CD4-positive, alpha-beta memory T cell (primary cell): ENCODE results near the gene IFIT5. TPM values are rescaled to one million over a fixed set of nuclear protein-coding genes. Genes with fewer than 3 reads are reported as not detected.
"Not testable (repeated sequence)": the region's sequence is repeated elsewhere in the genome, so short reads cannot be mapped to it uniquely, and the experiment has no call there.

Source experiments
- CTCF ChIA-PET: fragments of 350-600 bp; sonication (Branson Sonifier 250); formaldehyde crosslinking; loops from one replicate; lab custom pipeline; 2021; ENCODE audit warnings: inconsistent platforms; ENCODE audit not compliant: partially characterized antibody; lab: Charles Lee
- POLR2A ChIA-PET: fragments of 350-600 bp; sonication (Branson Sonifier 250); formaldehyde crosslinking; loops from one replicate; lab custom pipeline; 2021; ENCODE audit not compliant: partially characterized antibody; lab: Charles Lee
- DNase-seq, 5 donors: peaks; one replicate each; pipeline versions ENCODE4 v3.0.0 to v3.0.0-alpha.2; 2020 to 2022; ENCODE audit warnings: mixed read lengths in 1 of 5
- H3K27ac ChIP-seq: one replicate; pipeline ENCODE4 v1.7.0; 2013; ENCODE audit warnings: low read depth, low read length
- H3K27me3 ChIP-seq: 2 replicates; pipeline ENCODE4 v1.7.0; 2013; ENCODE audit warnings: mild to moderate bottlenecking, low read length, moderate library complexity; ENCODE audit not compliant: insufficient read depth
- H3K36me3 ChIP-seq: 2 replicates; pipeline ENCODE4 v1.7.0; 2013; ENCODE audit warnings: mild to moderate bottlenecking, low read length, moderate library complexity; ENCODE audit not compliant: insufficient read depth
- H3K4me1 ChIP-seq: 2 replicates; pipeline ENCODE4 v1.7.0; 2013; ENCODE audit warnings: mild to moderate bottlenecking, low read length, moderate library complexity; ENCODE audit not compliant: insufficient read depth
- H3K4me3 ChIP-seq, 2 donors: one replicate each; pipeline ENCODE4 v1.7.0; 2013; ENCODE audit warnings: low read length in 2 of 2, mild to moderate bottlenecking in 1 of 2
- H3K9me3 ChIP-seq, 2 donors: one replicate each; pipeline ENCODE4 v1.7.0; 2013; ENCODE audit warnings: low read length in 2 of 2, control low read depth in 1 of 2; ENCODE audit not compliant: control insufficient read depth in 1 of 2
- H3K27ac Mint-ChIP-seq, 7 donors: one replicate each; pipeline ENCODE4 v1.8.0; 2020 to 2021; ENCODE audit warnings: mixed read lengths in 7 of 7, mild to moderate bottlenecking in 6 of 7, inconsistent platforms in 3 of 7, moderate library complexity in 3 of 7
- H3K27me3 Mint-ChIP-seq, 2 donors: one replicate each; pipeline ENCODE4 v1.8.0; 2020 to 2021; ENCODE audit warnings: mixed read lengths in 2 of 2
- H3K36me3 Mint-ChIP-seq, 2 donors: one replicate each; pipeline ENCODE4 v1.8.0; 2020 to 2021; ENCODE audit warnings: mixed read lengths in 2 of 2, inconsistent platforms in 1 of 2, mild to moderate bottlenecking in 1 of 2
- H3K4me1 Mint-ChIP-seq, 4 donors: one replicate each; pipeline ENCODE4 v1.8.0; 2020 to 2021; ENCODE audit warnings: mixed read lengths in 4 of 4, mild to moderate bottlenecking in 1 of 4
- H3K4me3 Mint-ChIP-seq, 8 donors: one replicate each; pipeline ENCODE4 v1.8.0; 2020 to 2021; ENCODE audit warnings: mixed read lengths in 8 of 8, mild to moderate bottlenecking in 7 of 8, moderate library complexity in 6 of 8, inconsistent platforms in 3 of 8
- H3K9me3 Mint-ChIP-seq, 8 donors: one replicate each; pipeline ENCODE4 v1.8.0; 2020 to 2021; ENCODE audit warnings: mixed read lengths in 8 of 8, mild to moderate bottlenecking in 5 of 8, inconsistent platforms in 3 of 8, moderate library complexity in 1 of 8
- intact Hi-C: fragments of 100-400 bp; cut with micrococcal nuclease; formaldehyde crosslinking; loops from one replicate; pipeline ENCODE4 v1.15.1; 2023
- polyA plus RNA-seq, 2 donors: library from polyadenylated mRNA; unstranded; fragments of 300-500 nt; fragmentation: Illumina TruSeq; gene quantifications; one replicate each; pipeline ENCODE4 v1.2.3, GENCODE V29; 2021
- total RNA-seq, 2 experiments: library from RNA; stranded (reverse); gene quantifications; one replicate each; pipeline ENCODE4 v1.2.3, GENCODE V29; 2021

IFIT5 gene
- total and polyA plus RNA-seq, 4 experiments from 2014 or later: 12.2 to 25.6 (median 19.1) TPM

GRCh38 chr10:89427629-89428028 is 13.3 kb downstream of the IFIT5 start:
- no peak overlapping the region for H3K4me3 Mint-ChIP-seq
- peaks cover 0 to 3% of the 10 kb centered on the region in 2 donors for H3K27me3 Mint-ChIP-seq
- peak overlapping the region in 1 of 7 donors; percentile 37 for H3K27ac Mint-ChIP-seq
- H3K9me3 ChIP-seq: no peaks in the 10 kb centered on the region
- no peaks in the 10 kb centered on the region for H3K36me3 ChIP-seq
- ChIA-PET POLR2A (no interaction called here), CTCF (interaction anchor here (0.8 to 1.3 kb wide), 3 partner anchors 9 to 137 kb away, joined by 3 read pairs; no protein-coding TSS in a partner anchor)
- DNase-seq: no peak
- H3K36me3 Mint-ChIP-seq: peaks cover 0 to 2% of the 10 kb centered on the region in 2 donors
- H3K4me1 ChIP-seq: no peaks in the 10 kb centered on the region
- intact Hi-C loops: loop anchor here (5.0 to 10.0 kb wide), 2 partner anchors 367 to 1360 kb away; no protein-coding TSS in a partner anchor
- no peak overlapping the region for H3K4me3 ChIP-seq
- no peaks in the 10 kb centered on the region for H3K9me3 Mint-ChIP-seq
- no peaks in the 10 kb centered on the region for H3K27me3 ChIP-seq
- H3K27ac ChIP-seq: no peak overlapping the region
- H3K4me1 Mint-ChIP-seq: no peaks in the 10 kb centered on the region

GRCh38 chr10:89428877-89429276 is 14.5 kb downstream of the IFIT5 start:
- H3K27ac ChIP-seq: no peak overlapping the region
- Mint-ChIP-seq H3K9me3 (no peaks in the 10 kb centered on the region), H3K27ac (no peak overlapping the region), H3K4me1 (no peaks in the 10 kb centered on the region), H3K36me3 (no peaks in the 10 kb centered on the region), H3K27me3 (peaks cover 0 to 3% of the 10 kb centered on the region in 2 donors), H3K4me3 (no peak overlapping the region)
- H3K4me3 ChIP-seq: no peak overlapping the region
- H3K36me3 ChIP-seq: no peaks in the 10 kb centered on the region
- H3K4me1 ChIP-seq: no peaks in the 10 kb centered on the region
- H3K9me3 ChIP-seq: no peaks in the 10 kb centered on the region
- DNase-seq: no peak
- CTCF ChIA-PET: interaction anchor here (0.7 to 1.3 kb wide), 3 partner anchors 11 to 526 kb away, joined by 3 to 4 read pairs (median 3); no protein-coding TSS in a partner anchor
- intact Hi-C loops: loop anchor here (5.0 to 10.0 kb wide), 2 partner anchors 366 to 1358 kb away; no protein-coding TSS in a partner anchor
- no peaks in the 10 kb centered on the region for H3K27me3 ChIP-seq
- POLR2A ChIA-PET: no interaction called here

GRCh38 chr10:89431977-89432376 is 17.6 kb downstream of the IFIT5 start:
- Histone ChIP-seq H3K4me3 (no peak overlapping the region), H3K9me3 (no peaks in the 10 kb centered on the region), H3K4me1 (no peaks in the 10 kb centered on the region), H3K36me3 (no peaks in the 10 kb centered on the region), H3K27me3 (no peaks in the 10 kb centered on the region), H3K27ac (no peak overlapping the region)
- POLR2A ChIA-PET: no interaction called here
- H3K4me3 Mint-ChIP-seq: no peak overlapping the region
- intact Hi-C loops: no loop called here
- peaks cover 12% of the 10 kb centered on the region in 2 donors for H3K27me3 Mint-ChIP-seq
- H3K4me1 Mint-ChIP-seq: no peaks in the 10 kb centered on the region
- no peak overlapping the region for H3K27ac Mint-ChIP-seq
- CTCF ChIA-PET: no interaction called here
- no peaks in the 10 kb centered on the region for H3K36me3 Mint-ChIP-seq
- DNase-seq: no peak
- no peaks in the 10 kb centered on the region for H3K9me3 Mint-ChIP-seq

GRCh38 chr10:89438525-89438924 is 24.2 kb downstream of the IFIT5 start:
- no peaks in the 10 kb centered on the region for H3K4me1 Mint-ChIP-seq
- H3K36me3 ChIP-seq: no peaks in the 10 kb centered on the region
- no peak overlapping the region for H3K4me3 Mint-ChIP-seq
- H3K27ac ChIP-seq: no peak overlapping the region
- H3K9me3 ChIP-seq: no peaks in the 10 kb centered on the region
- H3K36me3 Mint-ChIP-seq: no peaks in the 10 kb centered on the region
- DNase-seq: no peak
- H3K9me3 Mint-ChIP-seq: no peaks in the 10 kb centered on the region
- CTCF ChIA-PET: interaction anchor here (0.9 kb wide), 1 partner anchor 11 kb away, joined by 3 read pairs; no protein-coding TSS in a partner anchor
- no peak overlapping the region for H3K27ac Mint-ChIP-seq
- no peaks in the 10 kb centered on the region for H3K27me3 ChIP-seq
- intact Hi-C loops: no loop called here
- no peaks in the 10 kb centered on the region for H3K4me1 ChIP-seq
- H3K27me3 Mint-ChIP-seq: peaks cover 19 to 26% of the 10 kb centered on the region in 2 donors
- POLR2A ChIA-PET: no interaction called here
- H3K4me3 ChIP-seq: no peak overlapping the region

GRCh38 chr10:89440226-89441009 is 26.1 kb downstream of the IFIT5 start:
- CTCF ChIA-PET: no interaction called here
- Mint-ChIP-seq H3K27me3 (peaks cover 16 to 23% of the 10 kb centered on the region in 2 donors), H3K4me1 (no peaks in the 10 kb centered on the region), H3K4me3 (no peak overlapping the region), H3K9me3 (peaks cover 0 to 2% (median 0%) of the 10 kb centered on the region in 8 donors), H3K27ac (no peak overlapping the region), H3K36me3 (no peaks in the 10 kb centered on the region)
- POLR2A ChIA-PET: no interaction called here
- no peaks in the 10 kb centered on the region for H3K27me3 ChIP-seq
- no peak overlapping the region for H3K27ac ChIP-seq
- no peaks in the 10 kb centered on the region for H3K9me3 ChIP-seq
- H3K36me3 ChIP-seq: no peaks in the 10 kb centered on the region
- H3K4me1 ChIP-seq: no peaks in the 10 kb centered on the region
- H3K4me3 ChIP-seq: no peak overlapping the region
- intact Hi-C loops: no loop called here
- DNase-seq: no peak

- ChIA-PET POLR2A (no interaction called here), CTCF (no interaction called here)
- Histone ChIP-seq H3K9me3 (no peaks in the 10 kb centered on the region), H3K27me3 (no peaks in the 10 kb centered on the region), H3K27ac (no peak overlapping the region), H3K4me3 (no peak overlapping the region), H3K4me1 (no peaks in the 10 kb centered on the region), H3K36me3 (no peaks in the 10 kb centered on the region)
- H3K9me3 Mint-ChIP-seq: peaks cover 0 to 16% (median 6%) of the 10 kb centered on the region in 8 donors
- H3K27me3 Mint-ChIP-seq: peaks cover 7 to 12% of the 10 kb centered on the region in 2 donors
- intact Hi-C loops: no loop called here
- H3K4me1 Mint-ChIP-seq: no peaks in the 10 kb centered on the region
- H3K36me3 Mint-ChIP-seq: no peaks in the 10 kb centered on the region
- H3K4me3 Mint-ChIP-seq: no peak overlapping the region
- no peak for DNase-seq
- no peak overlapping the region for H3K27ac Mint-ChIP-seq
Measured at GRCh38 chr10:89442289-89442688, 27.9 kb downstream of the IFIT5 start.

GRCh38 chr10:89444819-89445218 is 30.5 kb downstream of the IFIT5 start:
- H3K36me3 Mint-ChIP-seq, CTCF ChIA-PET, DNase-seq, H3K27me3 ChIP-seq, H3K27ac ChIP-seq, intact Hi-C loops, H3K9me3 ChIP-seq, H3K4me3 Mint-ChIP-seq, H3K36me3 ChIP-seq, H3K4me3 ChIP-seq, POLR2A ChIA-PET, H3K27me3 Mint-ChIP-seq, H3K4me1 ChIP-seq, H3K4me1 Mint-ChIP-seq, H3K27ac Mint-ChIP-seq: not testable (repeated sequence)
- H3K9me3 Mint-ChIP-seq: peaks cover 0 to 16% (median 6%) of the 10 kb centered on the region in 8 donors
